Skeletal muscle tissue (tissue), 4 donors: ENCODE results near the gene IL13RA1. TPM values are rescaled to one million over a fixed set of nuclear protein-coding genes. Genes with fewer than 3 reads are reported as not detected.

ENCODE experiments used
- H3K27ac ChIP-seq: one replicate; pipeline ENCODE4 v1.7.0; 2013; ENCODE audit warnings: mild to moderate bottlenecking, low read depth, low read length, inconsistent platforms
- H3K27me3 ChIP-seq, 3 donors: one replicate each; pipeline ENCODE4 v1.7.0; 2013; ENCODE audit warnings: low read length in 3 of 3; ENCODE audit not compliant: control insufficient read depth in 3 of 3, insufficient read depth in 3 of 3
- H3K36me3 ChIP-seq, 3 donors: one replicate each; pipeline ENCODE4 v1.7.0; 2013; ENCODE audit warnings: low read length in 3 of 3; ENCODE audit not compliant: control insufficient read depth in 3 of 3, insufficient read depth in 3 of 3
- H3K4me1 ChIP-seq, 3 donors: one replicate each; pipeline ENCODE4 v1.7.0; 2013; ENCODE audit warnings: low read length in 3 of 3, mild to moderate bottlenecking in 3 of 3; ENCODE audit not compliant: control insufficient read depth in 3 of 3, insufficient read depth in 3 of 3
- H3K4me3 ChIP-seq, 3 donors: one replicate each; pipeline ENCODE4 v1.7.0; 2013; ENCODE audit warnings: low read length in 3 of 3
- H3K9ac ChIP-seq, 3 donors: one replicate each; pipeline ENCODE4 v1.7.0; 2013; ENCODE audit warnings: low read length in 3 of 3, mild to moderate bottlenecking in 3 of 3, moderate library complexity in 2 of 3, low read depth in 1 of 3
- H3K9me3 ChIP-seq, 3 donors: one replicate each; pipeline ENCODE4 v1.7.0; 2013; ENCODE audit warnings: low read length in 3 of 3; ENCODE audit not compliant: control insufficient read depth in 3 of 3
- total RNA-seq: library from RNA; depleted of rRNA; stranded (reverse); fragments of >200 nt; gene quantifications from one replicate; pipeline ENCODE4 v1.2.3, GENCODE V29; 2014
- donor health status: Osteomylitis.

Gene IL13RA1
- 26.1 TPM for total RNA-seq

DNA sequence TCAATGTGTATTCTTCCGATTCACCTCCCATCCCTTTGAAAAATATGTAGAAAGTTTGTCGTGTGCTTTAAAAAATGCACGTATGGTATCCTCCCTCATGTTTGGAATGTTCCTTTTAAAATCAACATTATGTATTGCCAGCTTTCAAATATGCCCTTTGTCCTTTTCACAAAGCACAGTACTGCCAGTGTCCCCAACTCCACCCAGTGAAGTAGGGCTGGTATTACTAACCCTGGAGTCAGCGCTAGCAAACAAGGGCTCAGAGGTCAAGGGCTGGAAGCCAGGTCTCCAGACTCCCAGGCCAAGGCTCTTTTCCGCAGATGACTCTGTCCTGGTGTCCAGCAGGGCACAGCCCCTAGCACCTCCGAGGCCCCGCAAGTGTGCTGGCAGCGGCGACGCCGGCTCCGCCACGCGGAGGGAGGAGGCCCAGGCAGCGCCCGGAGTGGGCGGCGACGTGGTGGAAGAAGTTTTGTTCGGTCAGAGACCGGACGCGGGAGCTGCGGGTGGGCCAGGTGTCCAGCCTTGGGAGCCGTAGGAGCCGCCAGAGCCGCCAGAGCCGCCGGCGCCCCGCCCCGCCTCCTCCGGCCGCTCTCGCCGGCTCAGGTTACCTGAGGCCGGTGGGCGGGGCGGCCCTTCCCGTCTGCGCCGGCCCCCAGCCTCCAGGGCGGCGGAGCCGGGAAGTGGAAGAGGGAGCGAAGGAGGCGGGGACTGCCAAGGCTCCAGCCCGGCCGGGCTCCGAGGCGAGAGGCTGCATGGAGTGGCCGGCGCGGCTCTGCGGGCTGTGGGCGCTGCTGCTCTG, at the start of gene IL13RA1:
TSS of gene IL13RA1 (plus strand) at position 720 of the 799 bp plus-strand sequence. CDS start at position 753, 33 bp downstream.
- Histone ChIP-seq H3K27ac (peak within 1 kb of the TSS; percentile 88), H3K9ac (peak within 1 kb of the TSS; percentile 79 to 82 (median 80)), H3K27me3 (no peaks in the 10 kb centered on the region), H3K36me3 (no peaks in the 10 kb centered on the region), H3K4me3 (peak within 1 kb of the TSS; percentile 60 to 70 (median 66)), H3K9me3 (no peaks in the 10 kb centered on the region), H3K4me1 (peaks cover 17 to 25% (median 24%) of the 10 kb centered on the region in 3 donors)

DNA sequence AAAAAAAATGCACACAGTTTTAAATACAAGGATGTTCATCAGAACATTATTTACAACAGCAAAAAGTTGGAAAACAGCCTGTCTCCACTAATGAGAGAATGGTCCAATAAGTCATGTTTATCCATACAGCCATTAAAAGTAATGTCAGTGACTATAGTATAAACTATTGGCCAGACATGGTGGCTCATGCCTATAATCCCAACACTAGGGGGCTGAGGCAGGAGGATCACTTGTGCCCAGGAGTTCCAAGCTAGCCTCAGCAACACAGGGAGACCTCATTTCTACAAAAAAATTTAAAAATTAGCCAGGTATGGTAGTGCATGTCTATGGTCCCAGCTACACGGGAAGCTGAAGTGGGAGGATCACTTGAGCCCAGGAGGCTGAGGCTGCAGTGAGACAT, 48.1 kb upstream of the IL13RA1 start:
- Histone ChIP-seq H3K36me3 (no peaks in the 10 kb centered on the region), H3K4me3 (no peak overlapping the region), H3K9me3 (no peaks in the 10 kb centered on the region), H3K4me1 (no peaks in the 10 kb centered on the region), H3K27me3 (no peaks in the 10 kb centered on the region), H3K27ac (no peak overlapping the region), H3K9ac (no peak overlapping the region)

- Histone ChIP-seq H3K9ac (no peak overlapping the region), H3K27me3 (no peaks in the 10 kb centered on the region), H3K9me3 (no peaks in the 10 kb centered on the region), H3K36me3 (no peaks in the 10 kb centered on the region), H3K27ac (no peak overlapping the region), H3K4me3 (no peak overlapping the region), H3K4me1 (no peaks in the 10 kb centered on the region)
Measured at GRCh38 chrX:118682258-118683014, 45.0 kb upstream of the IL13RA1 start.

DNA sequence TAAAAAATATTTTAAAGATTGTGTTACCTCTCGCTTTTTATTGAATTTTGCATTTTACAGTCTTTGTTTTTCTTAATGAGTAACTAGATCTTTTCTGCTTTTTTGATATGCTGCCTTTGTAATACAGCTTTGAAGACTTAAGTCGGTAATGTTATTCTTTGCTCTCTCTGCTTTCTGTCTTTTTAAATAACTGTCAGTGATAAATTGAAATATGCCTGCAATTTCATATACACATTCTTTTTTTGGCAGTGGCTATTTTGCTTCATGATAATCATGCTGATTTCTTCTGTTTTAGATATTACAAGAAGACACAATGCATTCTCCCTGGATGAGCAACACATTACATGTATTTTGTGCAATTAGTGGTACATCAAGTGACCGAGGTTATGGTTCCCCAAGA, 42.0 kb upstream of the IL13RA1 start:
- no peaks in the 10 kb centered on the region for H3K9me3 ChIP-seq
- H3K4me3 ChIP-seq: no peak overlapping the region
- H3K4me1 ChIP-seq: no peaks in the 10 kb centered on the region
- H3K36me3 ChIP-seq: no peaks in the 10 kb centered on the region
- no peak overlapping the region for H3K27ac ChIP-seq
- H3K27me3 ChIP-seq: no peaks in the 10 kb centered on the region
- no peak overlapping the region for H3K9ac ChIP-seq

GRCh38 chrX:118688935-118689334, 38.5 kb upstream of the IL13RA1 start:
- Histone ChIP-seq H3K4me1 (no peaks in the 10 kb centered on the region), H3K36me3 (no peaks in the 10 kb centered on the region), H3K9ac (no peak overlapping the region), H3K9me3 (no peaks in the 10 kb centered on the region), H3K4me3 (no peak overlapping the region), H3K27me3 (no peaks in the 10 kb centered on the region), H3K27ac (no peak overlapping the region)

DNA sequence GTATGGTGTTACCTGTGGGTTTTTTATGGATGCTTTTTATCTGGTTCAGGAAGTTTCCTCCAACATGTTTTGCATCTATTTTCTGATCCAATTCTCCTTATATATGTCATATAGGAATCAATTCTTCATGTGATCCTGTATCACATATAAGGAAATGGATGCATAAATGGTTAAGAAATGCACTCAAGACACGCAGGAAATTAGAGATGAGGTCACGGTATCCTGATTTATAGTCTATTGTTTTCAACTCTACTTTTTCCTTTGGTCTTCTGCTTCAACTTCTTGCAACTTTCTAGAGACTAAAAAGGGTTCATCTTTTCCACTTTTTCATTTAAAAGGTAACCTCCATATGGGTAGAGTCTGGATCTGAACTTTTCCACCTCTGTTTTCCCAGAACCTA, 33.6 kb upstream of the IL13RA1 start:
- no peaks in the 10 kb centered on the region for H3K36me3 ChIP-seq
- H3K9ac ChIP-seq: no peak overlapping the region
- H3K27me3 ChIP-seq: no peaks in the 10 kb centered on the region
- no peak overlapping the region for H3K27ac ChIP-seq
- H3K4me1 ChIP-seq: no peaks in the 10 kb centered on the region
- no peaks in the 10 kb centered on the region for H3K9me3 ChIP-seq
- no peak overlapping the region for H3K4me3 ChIP-seq

DNA sequence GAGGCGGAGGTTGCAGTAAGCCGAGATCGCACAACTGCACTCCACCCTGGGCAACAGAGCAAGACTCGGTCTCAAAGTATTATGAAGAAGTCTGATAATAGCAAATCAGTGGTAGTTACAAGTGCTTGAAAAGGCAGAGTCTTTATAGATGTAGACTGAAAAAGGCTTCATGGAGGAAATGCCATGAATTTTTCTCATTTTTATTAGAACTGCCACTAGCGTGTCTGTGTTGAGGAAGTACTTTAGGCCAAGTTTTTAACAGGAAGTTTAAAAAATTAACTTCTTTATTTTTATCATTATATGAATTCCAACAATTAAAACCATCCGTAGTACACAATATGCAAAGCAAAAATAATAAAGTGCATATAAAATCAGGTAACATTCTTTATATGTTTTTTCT, 32.8 kb upstream of the IL13RA1 start:
- H3K9me3 ChIP-seq: no peaks in the 10 kb centered on the region
- H3K27me3 ChIP-seq: no peaks in the 10 kb centered on the region
- H3K4me3 ChIP-seq: no peak overlapping the region
- H3K4me1 ChIP-seq: no peaks in the 10 kb centered on the region
- no peak overlapping the region for H3K9ac ChIP-seq
- no peak overlapping the region for H3K27ac ChIP-seq
- no peaks in the 10 kb centered on the region for H3K36me3 ChIP-seq

DNA sequence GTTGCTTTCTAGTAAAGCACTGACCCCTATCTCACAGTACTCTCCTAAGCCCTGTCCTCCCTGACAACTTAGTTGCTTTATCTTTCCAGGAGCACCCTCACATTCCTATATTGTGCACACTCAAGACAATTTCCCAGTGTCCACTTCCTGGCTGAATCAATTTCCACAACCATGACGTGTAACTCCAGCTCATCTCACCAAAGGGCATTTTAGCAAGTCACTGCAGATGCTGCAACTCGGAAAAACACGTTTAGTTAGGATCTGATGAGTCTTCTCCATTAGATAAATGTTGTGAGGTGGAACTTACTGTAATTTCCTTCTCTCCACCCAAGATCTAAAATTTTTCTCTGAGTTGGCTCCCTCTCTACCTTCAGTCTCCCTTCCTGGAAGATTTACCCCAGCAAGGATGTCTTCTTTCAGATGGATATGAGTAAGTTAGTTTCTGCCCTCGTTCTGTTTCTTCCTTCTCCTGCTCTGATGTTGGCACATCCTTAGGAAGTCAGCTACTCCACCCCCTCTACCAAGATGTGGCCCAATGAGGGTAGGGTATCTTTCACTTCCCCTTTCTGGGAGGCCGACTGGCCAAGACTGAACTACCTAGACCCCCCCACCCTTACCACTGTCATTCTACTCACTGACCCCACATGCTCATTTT, 28.8 kb upstream of the IL13RA1 start:
- no peaks in the 10 kb centered on the region for H3K27me3 ChIP-seq
- H3K4me3 ChIP-seq: no peak overlapping the region
- H3K9me3 ChIP-seq: no peaks in the 10 kb centered on the region
- no peak overlapping the region for H3K9ac ChIP-seq
- no peaks in the 10 kb centered on the region for H3K4me1 ChIP-seq
- H3K36me3 ChIP-seq: no peaks in the 10 kb centered on the region
- H3K27ac ChIP-seq: no peak overlapping the region

DNA sequence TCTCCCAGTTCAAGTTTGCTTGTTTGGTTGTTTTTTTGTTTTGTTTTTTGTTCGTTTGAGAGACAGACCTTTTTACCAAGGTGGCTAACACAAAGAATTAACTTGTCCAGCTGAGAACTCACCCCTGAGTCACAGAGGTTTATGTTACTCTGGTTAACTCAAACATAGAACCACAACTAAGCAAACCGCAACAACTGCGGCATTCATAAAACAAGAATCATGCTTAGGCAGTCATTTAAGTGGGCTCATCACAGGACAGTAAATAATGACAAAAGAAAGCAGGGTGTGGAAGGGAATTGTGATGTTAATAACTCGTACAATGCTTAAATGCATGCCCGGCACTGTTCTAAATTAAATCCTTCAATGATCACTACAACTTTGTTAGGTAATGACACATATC, 24.7 kb upstream of the IL13RA1 start:
- peaks cover 0 to 2% (median 0%) of the 10 kb centered on the region in 3 donors for H3K4me1 ChIP-seq
- H3K9me3 ChIP-seq: no peaks in the 10 kb centered on the region
- H3K36me3 ChIP-seq: no peaks in the 10 kb centered on the region
- H3K4me3 ChIP-seq: no peak overlapping the region
- H3K27ac ChIP-seq: no peak overlapping the region
- H3K9ac ChIP-seq: no peak overlapping the region
- no peaks in the 10 kb centered on the region for H3K27me3 ChIP-seq

DNA sequence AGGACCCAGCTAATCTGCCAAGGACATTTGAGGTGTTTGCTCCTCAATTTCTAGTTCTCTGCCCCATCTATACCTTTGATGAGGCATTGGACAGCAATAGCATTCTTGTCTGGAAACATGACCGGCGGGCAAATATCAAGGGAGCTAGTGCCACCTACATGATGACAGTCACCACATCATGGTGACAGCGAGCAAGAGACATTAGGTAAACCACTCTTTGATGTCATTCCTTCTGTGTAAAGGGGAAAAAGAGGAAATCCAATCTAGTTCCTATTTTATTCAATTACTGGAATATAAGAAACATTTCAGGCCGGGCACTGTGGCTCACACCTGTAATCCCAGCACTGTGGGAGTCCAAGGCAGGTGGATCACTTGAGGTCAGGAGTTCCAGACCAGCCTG, 20.7 kb upstream of the IL13RA1 start:
- Histone ChIP-seq H3K4me1 (peaks cover 0 to 2% (median 0%) of the 10 kb centered on the region in 3 donors), H3K36me3 (no peaks in the 10 kb centered on the region), H3K9ac (no peak overlapping the region), H3K4me3 (no peak overlapping the region), H3K27me3 (no peaks in the 10 kb centered on the region), H3K9me3 (no peaks in the 10 kb centered on the region), H3K27ac (no peak overlapping the region)
